Measurements from ENCODE around the gene ATP8B3. TPM values are rescaled to one million over a fixed set of nuclear protein-coding genes. Genes with fewer than 3 reads are reported as not detected.

Gene ATP8B3
- total RNA-seq, 1 donor from 2014 or later: 0.96 TPM

DNA sequence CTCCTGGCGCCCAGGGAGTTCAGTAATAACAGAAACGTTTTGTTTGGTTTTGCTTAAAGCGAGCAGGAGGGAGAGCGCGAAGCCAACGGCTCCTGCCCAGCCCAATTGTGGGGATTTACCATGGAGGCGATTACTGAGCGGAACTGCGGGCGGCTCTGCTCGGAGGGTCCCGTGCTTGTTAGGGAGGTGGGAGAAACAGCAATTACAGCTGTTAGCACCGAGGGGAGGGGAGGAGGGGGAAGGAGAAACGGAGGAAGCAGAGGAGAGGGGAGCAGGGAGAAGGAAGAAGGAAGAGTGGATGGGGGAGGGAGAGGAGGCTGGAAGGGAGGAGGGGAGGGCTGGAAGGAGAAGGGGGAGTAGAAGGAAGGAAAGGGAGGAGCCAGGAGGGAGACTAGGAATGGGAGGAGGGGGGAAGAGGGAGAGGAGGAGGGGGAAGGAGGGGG is 66.5 kb downstream of the ATP8B3 start:
- DNase-seq (ENCODE audit: low read depth): no peak
- peaks cover 46% of the 10 kb centered on the region for H3K27me3 ChIP-seq (ENCODE audit: control insufficient read depth, insufficient read depth, low read length)

DNA sequence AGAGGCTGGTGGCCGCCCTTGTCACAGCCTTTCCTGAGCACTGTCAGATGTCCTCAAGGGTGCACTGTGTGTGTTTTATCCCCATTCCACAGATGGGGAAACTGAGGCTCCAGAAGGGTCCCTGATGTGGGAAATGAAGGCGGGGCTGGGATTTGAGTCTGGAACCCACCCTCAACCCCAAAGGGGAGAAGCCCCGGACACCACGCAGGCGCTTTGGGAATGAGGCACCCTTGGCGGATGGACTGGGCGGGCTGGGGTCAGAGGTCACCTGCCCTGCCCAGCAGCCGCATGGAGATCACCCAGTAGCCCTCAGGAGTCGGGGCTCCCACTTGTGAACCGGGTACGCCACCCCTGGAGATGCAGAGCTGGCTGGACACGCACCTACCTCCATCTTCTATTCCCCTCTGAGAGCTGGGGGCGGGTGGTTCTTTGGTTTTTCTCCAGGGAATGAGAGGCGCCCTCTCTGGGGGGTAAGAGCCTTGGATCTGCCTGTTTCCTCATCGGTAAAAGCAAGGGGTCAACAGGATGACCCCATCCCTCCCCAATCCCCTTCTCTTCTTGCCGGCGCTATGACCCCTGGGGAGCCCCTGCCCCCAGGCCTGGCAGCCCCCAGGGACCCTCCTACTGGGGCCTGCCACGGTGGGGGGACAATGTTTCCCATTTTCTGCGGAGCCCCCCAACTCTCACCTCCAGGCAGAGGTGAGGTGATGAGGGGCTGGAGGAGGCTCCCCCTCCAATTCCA is 67.1 kb downstream of the ATP8B3 start:
- TF ChIP-seq, protein P1, sequence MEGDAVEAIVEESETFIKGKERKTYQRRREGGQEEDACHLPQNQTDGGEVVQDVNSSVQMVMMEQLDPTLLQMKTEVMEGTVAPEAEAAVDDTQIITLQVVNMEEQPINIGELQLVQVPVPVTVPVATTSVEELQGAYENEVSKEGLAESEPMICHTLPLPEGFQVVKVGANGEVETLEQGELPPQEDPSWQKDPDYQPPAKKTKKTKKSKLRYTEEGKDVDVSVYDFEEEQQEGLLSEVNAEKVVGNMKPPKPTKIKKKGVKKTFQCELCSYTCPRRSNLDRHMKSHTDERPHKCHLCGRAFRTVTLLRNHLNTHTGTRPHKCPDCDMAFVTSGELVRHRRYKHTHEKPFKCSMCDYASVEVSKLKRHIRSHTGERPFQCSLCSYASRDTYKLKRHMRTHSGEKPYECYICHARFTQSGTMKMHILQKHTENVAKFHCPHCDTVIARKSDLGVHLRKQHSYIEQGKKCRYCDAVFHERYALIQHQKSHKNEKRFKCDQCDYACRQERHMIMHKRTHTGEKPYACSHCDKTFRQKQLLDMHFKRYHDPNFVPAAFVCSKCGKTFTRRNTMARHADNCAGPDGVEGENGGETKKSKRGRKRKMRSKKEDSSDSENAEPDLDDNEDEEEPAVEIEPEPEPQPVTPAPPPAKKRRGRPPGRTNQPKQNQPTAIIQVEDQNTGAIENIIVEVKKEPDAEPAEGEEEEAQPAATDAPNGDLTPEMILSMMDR (IDR thresholded peaks at IDR 0.05; ENCODE audit: insufficient read depth, low read length, poor library complexity, severe bottlenecking): peak; percentile 7
- no peak for DNase-seq (ENCODE audit: low read depth)
- Histone ChIP-seq H3K36me3 (ENCODE audit: control insufficient read depth, insufficient read depth, low read length) (no peaks in the 10 kb centered on the region), H3K4me3 (ENCODE audit: low read depth, low read length) (no peak overlapping the region), H3K27me3 (ENCODE audit: control insufficient read depth, insufficient read depth, low read length) (peaks cover 46% of the 10 kb centered on the region)

More for the DNA sequence above, 66.5 kb downstream of the ATP8B3 start:
- TF ChIP-seq, protein P1 (IDR thresholded peaks at IDR 0.05; ENCODE audit: insufficient read depth, low read length, poor library complexity, severe bottlenecking): no peak
- Histone ChIP-seq H3K4me3 (ENCODE audit: low read depth, low read length) (no peak overlapping the region), H3K36me3 (ENCODE audit: control insufficient read depth, insufficient read depth, low read length) (no peaks in the 10 kb centered on the region)

DNA sequence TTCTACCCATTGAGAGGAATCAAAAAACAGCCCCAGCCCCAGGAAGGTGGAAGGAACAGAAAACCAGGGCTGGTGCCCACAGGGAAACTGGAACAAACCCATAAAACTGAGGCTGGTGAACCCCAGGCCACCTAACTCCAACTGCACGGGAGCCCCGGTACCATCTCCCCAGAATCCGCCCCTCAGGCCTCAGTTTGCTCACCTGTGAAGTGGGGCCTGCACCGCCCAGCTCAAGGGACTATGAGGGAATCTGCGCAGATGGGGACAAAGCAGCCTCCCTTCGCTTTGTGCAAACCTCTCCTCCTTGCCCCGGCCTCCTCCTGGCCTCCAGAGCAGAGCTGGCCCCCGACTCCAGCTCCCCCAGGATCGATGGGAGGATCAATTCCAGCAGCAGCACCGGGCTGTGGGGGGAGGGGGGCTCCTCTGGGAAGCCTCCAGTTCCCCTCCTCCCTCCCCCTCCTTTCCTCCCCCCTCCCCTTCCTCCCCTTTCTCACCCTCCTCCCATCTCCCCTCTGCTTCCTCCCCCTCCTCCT is 67.9 kb downstream of the ATP8B3 start:
- Histone ChIP-seq H3K36me3 (ENCODE audit: control insufficient read depth, insufficient read depth, low read length) (no peaks in the 10 kb centered on the region), H3K4me3 (ENCODE audit: low read depth, low read length) (no peak overlapping the region), H3K27me3 (ENCODE audit: control insufficient read depth, insufficient read depth, low read length) (peaks cover 39% of the 10 kb centered on the region)
- TF ChIP-seq, protein P1 (IDR thresholded peaks at IDR 0.05; ENCODE audit: insufficient read depth, low read length, poor library complexity, severe bottlenecking): no peak
- DNase-seq (ENCODE audit: low read depth): no peak

GRCh38 chr19:1742989-1743696 is 68.9 kb downstream of the ATP8B3 start:
- peaks cover 33% of the 10 kb centered on the region for H3K27me3 ChIP-seq (ENCODE audit: control insufficient read depth, insufficient read depth, low read length)
- DNase-seq (ENCODE audit: low read depth): no peak
- H3K36me3 ChIP-seq (ENCODE audit: control insufficient read depth, insufficient read depth, low read length): no peaks in the 10 kb centered on the region
- H3K4me3 ChIP-seq (ENCODE audit: low read depth, low read length): no peak overlapping the region
- TF ChIP-seq, protein P1 (IDR thresholded peaks at IDR 0.05; ENCODE audit: insufficient read depth, low read length, poor library complexity, severe bottlenecking): no peak

GRCh38 chr19:1739960-1740629 is 72.0 kb downstream of the ATP8B3 start:
- no peak overlapping the region for H3K4me3 ChIP-seq (ENCODE audit: low read depth, low read length)
- no peaks in the 10 kb centered on the region for H3K36me3 ChIP-seq (ENCODE audit: control insufficient read depth, insufficient read depth, low read length)
- no peak for DNase-seq (ENCODE audit: low read depth)
- TF ChIP-seq, protein P1 (IDR thresholded peaks at IDR 0.05; ENCODE audit: insufficient read depth, low read length, poor library complexity, severe bottlenecking): no peak
- peaks cover 40% of the 10 kb centered on the region for H3K27me3 ChIP-seq (ENCODE audit: control insufficient read depth, insufficient read depth, low read length)

All from kidney epithelial cell (primary cell).